ENCODE results near the gene SMG6. TPM values are rescaled to one million over a fixed set of nuclear protein-coding genes. Genes with fewer than 3 reads are reported as not detected.
"Not testable (repeated sequence)": the region's sequence is repeated elsewhere in the genome, so short reads cannot be mapped to it uniquely, and the experiment has no call there.

The SMG6 gene
- total RNA-seq, 1 donor from 2014 or later, result 47.7 TPM

GRCh38 chr17:2204393-2204792, 99.2 kb downstream of the SMG6 start:
- H3K27me3 Mint-ChIP-seq, result no peaks in the 10 kb centered on the region
- peaks cover 6% of the 10 kb centered on the region for H3K4me1 Mint-ChIP-seq (ENCODE audit: low read depth)
- no peak for DNase-seq (ENCODE audit: low spot score, unreplicated experiment)
- peaks cover 5% of the 10 kb centered on the region for H3K36me3 Mint-ChIP-seq (ENCODE audit: insufficient read depth)
- H3K9me3 Mint-ChIP-seq (ENCODE audit: low read depth), result no peaks in the 10 kb centered on the region
- no peak for TF ChIP-seq CTCF (IDR thresholded peaks at IDR 0.05; ENCODE audit: unreplicated experiment)
- H3K4me3 Mint-ChIP-seq (ENCODE audit: low read depth), result no peak overlapping the region
- H3K27ac Mint-ChIP-seq, result no peak overlapping the region

GRCh38 chr17:2203818-2204217, 99.8 kb downstream of the SMG6 start:
- no peak overlapping the region for H3K27ac Mint-ChIP-seq
- no peak for DNase-seq (ENCODE audit: low spot score, unreplicated experiment)
- H3K27me3 Mint-ChIP-seq, result no peaks in the 10 kb centered on the region

GRCh38 chr17:2202996-2203575, 100.5 kb downstream of the SMG6 start:
- Mint-ChIP-seq H3K36me3 (ENCODE audit: insufficient read depth) (peaks cover 5% of the 10 kb centered on the region), H3K4me1 (ENCODE audit: low read depth) (peaks cover 6% of the 10 kb centered on the region), H3K27me3 (no peaks in the 10 kb centered on the region), H3K4me3 (ENCODE audit: low read depth) (no peak overlapping the region), H3K27ac (peak overlapping the region; percentile 80), H3K9me3 (ENCODE audit: low read depth) (no peaks in the 10 kb centered on the region)
- no peak for TF ChIP-seq CTCF (IDR thresholded peaks at IDR 0.05; ENCODE audit: unreplicated experiment)
- DNase-seq (ENCODE audit: low spot score, unreplicated experiment), result no peak

More at GRCh38 chr17:2203818-2204217, 99.8 kb downstream of the SMG6 start:
- H3K4me1 Mint-ChIP-seq (ENCODE audit: low read depth), result peaks cover 6% of the 10 kb centered on the region
- H3K36me3 Mint-ChIP-seq (ENCODE audit: insufficient read depth), result peaks cover 7% of the 10 kb centered on the region
- no peaks in the 10 kb centered on the region for H3K9me3 Mint-ChIP-seq (ENCODE audit: low read depth)
- no peak overlapping the region for H3K4me3 Mint-ChIP-seq (ENCODE audit: low read depth)
- TF ChIP-seq CTCF (IDR thresholded peaks at IDR 0.05; ENCODE audit: unreplicated experiment), result no peak

- Mint-ChIP-seq H3K4me3 (ENCODE audit: low read depth) (no peak overlapping the region), H3K36me3 (ENCODE audit: insufficient read depth) (peaks cover 5% of the 10 kb centered on the region), H3K27me3 (no peaks in the 10 kb centered on the region), H3K4me1 (ENCODE audit: low read depth) (peaks cover 6% of the 10 kb centered on the region), H3K9me3 (ENCODE audit: low read depth) (no peaks in the 10 kb centered on the region), H3K27ac (peak overlapping the region; percentile 80)
- DNase-seq (ENCODE audit: low spot score, unreplicated experiment), result no peak
- TF ChIP-seq CTCF (IDR thresholded peaks at IDR 0.05; ENCODE audit: unreplicated experiment), result no peak
Observed at GRCh38 chr17:2202302-2202995, 101.1 kb downstream of the SMG6 start.

GRCh38 chr17:2199386-2199785, 104.2 kb downstream of the SMG6 start:
- H3K36me3 Mint-ChIP-seq (ENCODE audit: insufficient read depth); H3K27me3 Mint-ChIP-seq; H3K9me3 Mint-ChIP-seq (ENCODE audit: low read depth); H3K4me3 Mint-ChIP-seq (ENCODE audit: low read depth); H3K27ac Mint-ChIP-seq; DNase-seq (ENCODE audit: low spot score, unreplicated experiment); H3K4me1 Mint-ChIP-seq (ENCODE audit: low read depth): not testable (repeated sequence)

- H3K4me1 Mint-ChIP-seq (ENCODE audit: low read depth), result peaks cover 9% of the 10 kb centered on the region
- H3K36me3 Mint-ChIP-seq (ENCODE audit: insufficient read depth), result peaks cover 6% of the 10 kb centered on the region
- no peak for TF ChIP-seq CTCF (IDR thresholded peaks at IDR 0.05; ENCODE audit: unreplicated experiment)
- H3K9me3 Mint-ChIP-seq (ENCODE audit: low read depth), result no peaks in the 10 kb centered on the region
- no peak overlapping the region for H3K27ac Mint-ChIP-seq
- H3K27me3 Mint-ChIP-seq, result no peaks in the 10 kb centered on the region
- no peak for DNase-seq (ENCODE audit: low spot score, unreplicated experiment)
- no peak overlapping the region for H3K4me3 Mint-ChIP-seq (ENCODE audit: low read depth)
Observed at GRCh38 chr17:2198927-2199326, 104.7 kb downstream of the SMG6 start.
